Measurements from ENCODE around the gene SHROOM4. TPM values are rescaled to one million over a fixed set of nuclear protein-coding genes. Genes with fewer than 3 reads are reported as not detected.
A peak's percentile ranks its signal among the peaks of the same experiment; 100 is the strongest.

SHROOM4 gene
- total RNA-seq, 1 donor from 2014 or later: 2.5 TPM

DNA sequence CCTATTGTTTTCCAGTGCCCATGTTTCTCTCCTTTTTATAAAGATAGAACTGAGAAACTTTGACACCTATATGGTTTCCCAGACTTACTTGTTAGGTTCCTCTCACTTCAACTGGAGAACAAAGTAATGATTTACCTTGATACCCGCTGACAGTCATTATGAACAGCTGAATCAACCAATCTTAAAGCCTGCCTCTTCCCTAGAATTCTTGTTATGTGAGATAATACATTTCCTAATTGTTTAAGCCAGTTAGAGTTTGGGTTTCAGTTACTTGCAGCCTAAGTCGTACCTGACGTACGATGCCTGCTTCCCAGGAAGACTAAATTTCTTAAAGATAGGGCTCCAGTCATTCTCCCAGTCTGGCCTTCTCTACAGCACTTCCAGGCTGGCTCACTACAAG lies 97.3 kb downstream of the SHROOM4 start:
- TF ChIP-seq, protein P1, sequence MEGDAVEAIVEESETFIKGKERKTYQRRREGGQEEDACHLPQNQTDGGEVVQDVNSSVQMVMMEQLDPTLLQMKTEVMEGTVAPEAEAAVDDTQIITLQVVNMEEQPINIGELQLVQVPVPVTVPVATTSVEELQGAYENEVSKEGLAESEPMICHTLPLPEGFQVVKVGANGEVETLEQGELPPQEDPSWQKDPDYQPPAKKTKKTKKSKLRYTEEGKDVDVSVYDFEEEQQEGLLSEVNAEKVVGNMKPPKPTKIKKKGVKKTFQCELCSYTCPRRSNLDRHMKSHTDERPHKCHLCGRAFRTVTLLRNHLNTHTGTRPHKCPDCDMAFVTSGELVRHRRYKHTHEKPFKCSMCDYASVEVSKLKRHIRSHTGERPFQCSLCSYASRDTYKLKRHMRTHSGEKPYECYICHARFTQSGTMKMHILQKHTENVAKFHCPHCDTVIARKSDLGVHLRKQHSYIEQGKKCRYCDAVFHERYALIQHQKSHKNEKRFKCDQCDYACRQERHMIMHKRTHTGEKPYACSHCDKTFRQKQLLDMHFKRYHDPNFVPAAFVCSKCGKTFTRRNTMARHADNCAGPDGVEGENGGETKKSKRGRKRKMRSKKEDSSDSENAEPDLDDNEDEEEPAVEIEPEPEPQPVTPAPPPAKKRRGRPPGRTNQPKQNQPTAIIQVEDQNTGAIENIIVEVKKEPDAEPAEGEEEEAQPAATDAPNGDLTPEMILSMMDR (IDR thresholded peaks at IDR 0.05): no peak
- Mint-ChIP-seq H3K27me3 (ENCODE audit: unreplicated experiment) (no peaks in the 10 kb centered on the region), H3K36me3 (ENCODE audit: unreplicated experiment) (no peaks in the 10 kb centered on the region), H3K4me1 (ENCODE audit: unreplicated experiment) (peaks cover 28% of the 10 kb centered on the region), H3K9me3 (ENCODE audit: unreplicated experiment) (peaks cover 6% of the 10 kb centered on the region), H3K4me3 (ENCODE audit: unreplicated experiment) (no peak overlapping the region), H3K27ac (ENCODE audit: unreplicated experiment) (no peak overlapping the region)
- no peak for DNase-seq (ENCODE audit: extremely low spot score, unreplicated experiment)

DNA sequence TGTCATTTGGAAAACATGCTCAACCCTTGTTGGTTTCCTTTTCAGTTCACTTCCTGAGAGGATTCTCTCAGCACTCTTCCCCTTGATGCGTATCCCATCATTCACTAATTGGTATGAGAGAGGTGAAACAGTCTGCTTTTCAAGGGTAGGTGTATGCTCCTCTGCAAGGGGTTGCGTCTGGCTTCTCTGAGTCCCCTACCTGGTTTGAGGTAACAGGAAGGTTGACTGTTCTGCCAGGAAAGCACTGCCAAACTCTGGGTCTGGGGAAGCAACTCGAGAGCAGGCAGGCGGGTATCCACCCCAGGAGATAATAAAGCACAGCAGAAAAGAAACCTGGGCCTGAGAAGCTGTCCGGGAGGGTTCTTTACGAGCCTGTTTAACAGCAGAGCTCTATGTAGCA lies 101.2 kb downstream of the SHROOM4 start:
- Mint-ChIP-seq H3K27ac (ENCODE audit: unreplicated experiment) (no peak overlapping the region), H3K36me3 (ENCODE audit: unreplicated experiment) (no peaks in the 10 kb centered on the region)

DNA sequence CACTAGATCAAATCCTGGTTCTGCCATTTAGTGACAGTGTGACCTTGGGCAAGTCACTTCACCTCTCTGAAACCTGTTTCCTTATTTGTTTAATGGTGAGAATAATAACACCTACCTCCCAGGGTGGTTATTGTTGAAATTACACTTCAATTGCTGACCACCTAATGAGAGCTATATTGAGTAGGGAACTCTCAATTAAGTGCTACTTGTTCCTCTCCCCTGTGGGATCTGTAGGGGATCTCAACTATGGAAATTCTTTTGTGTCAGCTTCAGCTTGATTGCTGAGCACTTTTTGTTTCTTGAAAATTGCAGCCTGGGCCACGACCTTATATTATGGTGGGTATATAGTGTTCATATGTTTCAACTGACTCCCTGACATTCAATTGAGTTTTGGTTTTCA lies 102.1 kb downstream of the SHROOM4 start:
- H3K27ac Mint-ChIP-seq (ENCODE audit: unreplicated experiment): no peak overlapping the region
- peaks cover 22% of the 10 kb centered on the region for H3K4me1 Mint-ChIP-seq (ENCODE audit: unreplicated experiment)
- H3K36me3 Mint-ChIP-seq (ENCODE audit: unreplicated experiment): no peaks in the 10 kb centered on the region
- H3K27me3 Mint-ChIP-seq (ENCODE audit: unreplicated experiment): no peaks in the 10 kb centered on the region
- no peak for DNase-seq (ENCODE audit: extremely low spot score, unreplicated experiment)
- no peak overlapping the region for H3K4me3 Mint-ChIP-seq (ENCODE audit: unreplicated experiment)
- TF ChIP-seq, protein P1 (IDR thresholded peaks at IDR 0.05): no peak
- H3K9me3 Mint-ChIP-seq (ENCODE audit: unreplicated experiment): no peaks in the 10 kb centered on the region

More for the DNA sequence above, 101.2 kb downstream of the SHROOM4 start:
- H3K4me1 Mint-ChIP-seq (ENCODE audit: unreplicated experiment): peaks cover 17% of the 10 kb centered on the region
- H3K4me3 Mint-ChIP-seq (ENCODE audit: unreplicated experiment): no peak overlapping the region
- no peak for DNase-seq (ENCODE audit: extremely low spot score, unreplicated experiment)
- H3K27me3 Mint-ChIP-seq (ENCODE audit: unreplicated experiment): no peaks in the 10 kb centered on the region
- peaks cover 3% of the 10 kb centered on the region for H3K9me3 Mint-ChIP-seq (ENCODE audit: unreplicated experiment)
- TF ChIP-seq, protein P1 (IDR thresholded peaks at IDR 0.05): no peak

DNA sequence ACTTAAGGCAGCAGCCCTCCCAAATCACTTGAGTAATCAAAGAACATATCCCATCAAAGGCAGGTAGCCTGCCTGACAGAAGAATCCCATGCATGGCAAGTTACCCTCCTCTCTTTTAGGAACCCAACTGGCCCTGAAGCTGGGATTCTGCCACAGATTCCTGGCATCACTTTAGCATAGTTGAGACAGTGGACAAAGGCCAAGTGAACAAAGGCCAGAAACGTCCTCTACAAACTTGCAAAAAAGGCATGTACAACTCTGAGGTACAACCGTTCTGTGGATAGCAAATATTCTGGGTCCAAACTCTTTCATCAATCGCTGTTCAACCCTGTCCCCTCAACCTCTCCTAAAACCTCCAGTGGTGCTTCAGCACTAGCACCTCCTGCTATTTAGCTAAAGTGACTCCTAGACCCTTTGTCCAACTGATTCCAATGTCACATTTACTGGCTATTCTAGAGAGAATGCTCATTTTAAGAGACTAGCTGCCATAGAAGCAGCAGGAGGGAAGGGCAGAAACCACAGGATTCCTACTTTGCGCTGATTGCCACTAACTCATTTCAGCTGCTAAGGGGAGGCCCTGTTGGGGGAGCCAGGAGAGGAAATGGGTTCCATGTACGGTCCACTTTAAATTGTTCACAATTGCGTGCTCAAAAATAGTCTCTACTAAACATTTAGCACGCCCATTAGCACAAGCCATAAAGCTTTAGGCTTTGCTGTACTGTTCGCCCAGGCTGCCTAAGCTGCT lies 105.9 kb downstream of the SHROOM4 start:
- Mint-ChIP-seq H3K27me3 (ENCODE audit: unreplicated experiment) (no peaks in the 10 kb centered on the region), H3K9me3 (ENCODE audit: unreplicated experiment) (no peaks in the 10 kb centered on the region), H3K4me3 (ENCODE audit: unreplicated experiment) (no peak overlapping the region), H3K36me3 (ENCODE audit: unreplicated experiment) (no peaks in the 10 kb centered on the region), H3K27ac (ENCODE audit: unreplicated experiment) (peak overlapping the region; percentile 51), H3K4me1 (ENCODE audit: unreplicated experiment) (peaks cover 19% of the 10 kb centered on the region)
- TF ChIP-seq, protein P1 (IDR thresholded peaks at IDR 0.05): no peak
- no peak for DNase-seq (ENCODE audit: extremely low spot score, unreplicated experiment)

DNA sequence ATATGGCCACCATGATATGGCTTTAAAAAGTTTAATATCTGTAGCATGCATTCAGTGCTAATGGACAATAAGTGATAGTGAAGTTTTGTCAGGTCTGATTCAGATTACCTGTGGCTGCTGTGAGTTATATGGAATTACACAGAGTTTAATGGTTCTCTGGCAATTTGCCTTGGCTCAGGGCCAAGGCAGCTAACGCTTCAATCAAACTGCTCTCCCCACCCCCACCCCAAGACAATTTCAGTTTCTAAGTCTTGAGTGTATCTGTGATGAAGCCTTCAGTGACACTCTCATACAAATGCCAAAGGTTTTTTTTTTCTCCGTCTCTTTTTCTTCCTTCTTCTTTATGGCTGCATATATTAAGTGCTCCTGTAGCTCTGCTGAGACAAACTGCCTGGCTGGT lies 106.6 kb downstream of the SHROOM4 start:
- H3K36me3 Mint-ChIP-seq (ENCODE audit: unreplicated experiment): no peaks in the 10 kb centered on the region

More for the DNA sequence above, 106.6 kb downstream of the SHROOM4 start:
- Mint-ChIP-seq H3K9me3 (ENCODE audit: unreplicated experiment) (no peaks in the 10 kb centered on the region), H3K4me1 (ENCODE audit: unreplicated experiment) (peaks cover 19% of the 10 kb centered on the region), H3K4me3 (ENCODE audit: unreplicated experiment) (no peak overlapping the region), H3K27me3 (ENCODE audit: unreplicated experiment) (no peaks in the 10 kb centered on the region), H3K27ac (ENCODE audit: unreplicated experiment) (no peak overlapping the region)
- TF ChIP-seq, protein P1 (IDR thresholded peaks at IDR 0.05): no peak
- DNase-seq (ENCODE audit: extremely low spot score, unreplicated experiment): no peak

Measured in osteocyte (in vitro differentiated cells).